ENCODE measurements around the gene TMEM120A.

Gene TMEM120A

GRCh38 chr7:75980430-75981202, 13.8 kb downstream of the TMEM120A start:
- no peak for DNase-seq

- DNase-seq: no peak
Observed at GRCh38 chr7:75979759-75980429, 14.5 kb downstream of the TMEM120A start.

GRCh38 chr7:75977743-75978142, 16.7 kb downstream of the TMEM120A start:
- no peak for DNase-seq

DNA sequence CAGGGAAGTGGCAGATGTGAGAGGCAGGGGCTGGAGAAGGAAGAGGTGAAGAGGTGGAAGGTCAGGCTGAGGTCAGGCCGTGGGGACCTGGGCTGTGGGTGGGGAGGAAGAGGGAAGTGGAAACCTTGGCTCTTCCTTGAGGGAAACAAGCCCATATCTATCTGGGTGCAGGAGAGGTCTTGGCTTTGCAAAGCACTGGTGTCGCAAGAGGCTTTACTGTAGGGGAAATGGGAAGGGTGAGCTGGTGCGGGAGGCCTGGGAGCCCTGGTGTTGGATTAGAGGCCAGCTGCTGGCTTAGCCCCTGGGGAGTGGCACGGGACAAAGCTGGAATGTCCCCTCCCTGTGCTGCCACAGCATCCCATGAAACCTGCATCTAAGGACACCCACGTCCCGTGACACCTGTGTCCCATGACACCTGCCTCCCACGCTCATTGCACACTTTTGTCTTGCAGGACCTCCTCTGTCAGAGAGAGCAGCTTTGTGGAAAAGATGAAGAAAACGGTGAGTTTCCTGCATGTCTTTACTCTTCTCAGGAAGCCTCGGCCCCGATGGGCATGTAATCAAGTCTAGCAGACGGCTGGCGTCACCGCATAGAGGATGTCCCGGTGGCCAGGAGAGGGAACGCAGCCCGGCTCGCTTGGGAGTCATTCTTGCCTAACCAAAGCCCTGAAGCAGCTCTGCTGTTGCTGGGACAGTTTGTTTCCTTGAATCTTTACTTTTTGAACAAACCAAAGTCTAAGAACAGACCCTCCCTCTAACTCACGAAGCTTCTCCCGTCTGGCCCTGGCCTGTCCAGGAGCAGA, 22.2 kb downstream of the TMEM120A start:
- DNase-seq: peak; percentile 55

GRCh38 chr7:75971309-75971960, 23.0 kb downstream of the TMEM120A start:
- DNase-seq: no peak

DNA sequence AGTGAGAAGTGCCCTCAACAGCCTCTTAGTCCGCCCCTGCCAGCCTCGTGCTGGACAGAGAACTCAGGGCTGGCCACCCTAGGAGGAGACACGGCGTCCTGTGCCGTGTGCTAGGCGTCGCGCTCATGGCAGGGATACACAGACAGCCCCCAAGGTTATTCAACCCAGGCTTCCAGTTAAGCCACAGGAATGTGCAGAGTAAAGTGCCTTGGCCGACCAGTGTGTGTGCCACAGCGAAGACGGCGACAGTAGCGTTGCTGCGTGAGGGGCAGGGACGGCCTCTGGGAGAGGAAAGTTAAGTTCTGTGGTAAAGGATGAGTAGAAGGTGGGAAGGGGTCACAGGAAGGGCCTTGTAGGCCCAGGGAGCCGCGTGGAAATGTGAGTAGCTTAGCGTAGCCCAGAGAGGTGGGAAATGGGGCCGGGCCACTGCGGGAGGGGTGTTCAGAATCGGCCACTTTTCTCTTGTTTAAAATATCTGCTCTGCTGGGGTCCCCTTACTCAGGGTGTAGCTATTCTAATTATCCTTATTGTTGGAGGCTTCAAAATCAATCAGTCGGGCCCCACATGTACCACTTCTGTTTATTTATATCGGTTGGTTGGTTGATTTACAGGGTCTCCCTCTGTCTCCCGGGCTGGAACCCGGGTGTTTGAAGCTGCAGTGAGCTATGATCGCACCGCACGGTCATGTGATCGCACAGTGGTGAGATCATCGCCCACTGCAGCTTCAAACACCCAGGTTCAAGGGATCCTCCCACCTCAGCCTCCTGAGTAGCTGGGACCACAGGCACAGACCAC, 24.5 kb downstream of the TMEM120A start:
- DNase-seq: no peak

GRCh38 chr7:75969182-75969581, 25.2 kb downstream of the TMEM120A start:
- DNase-seq: no peak

DNA sequence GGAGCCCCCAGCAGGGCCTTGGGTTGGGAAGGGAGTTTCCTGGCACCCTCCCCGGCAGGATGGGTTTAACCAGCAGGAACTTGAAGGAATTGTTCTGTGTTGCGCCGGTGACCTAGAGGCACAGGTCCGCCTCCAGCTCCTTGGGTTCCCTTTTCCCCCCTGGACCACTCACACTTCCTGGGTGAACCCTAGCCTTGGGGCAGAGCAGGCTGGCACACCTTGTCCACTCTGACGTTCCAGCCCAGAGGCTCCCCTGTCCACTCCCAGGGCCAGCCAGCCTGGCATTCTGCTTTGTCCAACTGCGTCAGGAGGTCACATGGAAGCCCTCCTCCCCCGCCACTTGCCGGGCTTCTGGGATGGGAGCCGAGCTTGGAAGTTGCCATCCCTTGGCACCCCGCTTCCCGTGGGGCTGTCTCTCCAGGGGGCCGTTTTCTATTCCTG, 25.8 kb downstream of the TMEM120A start:
- no peak for DNase-seq

DNA sequence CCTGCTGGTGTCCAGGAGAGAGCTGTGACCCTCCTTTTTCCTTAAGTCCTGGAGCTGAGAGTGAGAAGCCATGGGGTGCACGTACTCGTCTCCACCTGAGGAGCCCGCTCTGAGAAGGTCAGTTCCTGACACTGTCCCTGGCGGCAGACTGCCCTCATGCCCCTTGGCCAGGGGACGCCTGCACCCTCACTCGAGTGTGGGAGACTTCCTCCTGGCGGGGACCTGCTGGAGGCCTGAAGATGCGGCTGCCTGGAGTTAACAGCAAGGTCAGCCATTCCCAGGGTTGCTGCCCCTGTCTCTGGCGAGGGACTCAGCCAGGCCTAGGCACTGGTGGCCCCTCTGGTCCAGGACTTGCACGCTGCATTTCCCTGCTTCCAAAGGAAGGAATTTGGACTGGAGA, 26.4 kb downstream of the TMEM120A start:
- no peak for DNase-seq

- DNase-seq: no peak
Observed at GRCh38 chr7:75967487-75967997, 26.9 kb downstream of the TMEM120A start.

DNA sequence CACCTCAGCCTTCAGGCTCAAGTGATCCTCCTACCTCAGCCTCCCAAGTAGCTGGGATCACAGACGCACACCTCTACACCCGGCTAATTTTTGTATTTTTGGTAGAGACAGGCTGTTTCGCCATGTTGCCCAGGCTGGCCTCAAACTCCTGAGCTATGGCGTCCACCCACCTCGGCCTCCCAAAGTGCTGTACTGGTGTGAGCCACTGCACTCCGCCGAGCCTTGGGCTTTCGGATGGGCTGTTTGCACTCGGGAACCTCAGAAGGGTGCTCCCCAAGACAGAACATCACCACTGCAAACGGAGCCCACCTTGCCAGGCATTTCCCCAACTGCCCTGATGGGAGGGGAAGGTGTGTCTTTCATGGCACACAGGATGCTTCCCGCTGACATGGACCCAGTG, 27.3 kb downstream of the TMEM120A start:
- no peak for DNase-seq

GRCh38 chr7:75966190-75966961, 28.0 kb downstream of the TMEM120A start:
- DNase-seq: peak; percentile 97

DNA sequence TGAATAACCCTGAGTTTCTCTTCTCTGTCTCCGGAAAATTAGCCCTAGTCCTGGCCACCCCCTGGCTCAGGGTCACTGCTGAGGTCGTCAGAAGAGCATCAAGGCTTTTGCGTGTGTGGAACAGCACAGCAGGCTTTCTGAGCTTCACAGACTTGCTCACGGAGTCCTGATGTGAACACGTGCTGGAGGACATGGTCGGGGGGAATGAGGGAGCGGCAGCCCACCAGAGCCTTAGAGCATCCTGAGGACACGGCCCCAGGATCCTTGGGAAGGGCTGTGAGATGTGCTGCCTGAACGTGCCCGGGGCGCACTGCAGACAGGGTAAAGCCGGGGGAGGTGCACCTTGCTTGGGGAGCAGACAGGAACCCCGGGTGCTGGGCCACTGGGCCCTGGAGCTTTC, 28.8 kb downstream of the TMEM120A start:
- peak; percentile 64 for DNase-seq

DNA sequence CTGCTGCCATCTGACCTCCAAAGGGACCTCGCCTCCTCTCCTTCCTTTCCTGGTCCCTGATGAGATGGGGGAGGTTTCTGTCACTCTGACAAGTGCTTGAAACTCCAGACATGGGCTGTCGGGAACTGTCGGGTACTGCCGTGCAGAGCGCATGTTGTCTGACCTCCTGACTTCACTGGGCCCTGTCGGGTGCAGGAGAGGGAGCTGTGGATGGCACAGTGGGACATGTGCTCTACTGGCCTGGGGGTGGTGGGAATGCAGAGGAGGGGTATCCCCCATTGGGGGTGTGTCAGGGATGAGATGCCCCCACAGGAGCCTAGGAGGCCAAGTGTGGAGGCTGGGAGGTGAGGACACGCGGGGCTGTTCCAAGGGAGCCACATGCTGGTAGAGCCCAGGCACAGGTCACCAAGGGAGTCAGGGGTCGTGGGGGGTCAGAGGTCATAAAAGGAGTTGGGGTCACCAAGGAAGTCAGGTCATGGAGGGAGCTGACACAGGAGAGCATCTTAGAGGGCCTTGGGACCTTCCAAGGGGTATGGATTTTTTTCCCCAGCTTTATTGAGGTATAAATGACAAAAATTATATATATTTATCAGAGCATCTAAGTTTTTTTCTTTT, 30.9 kb downstream of the TMEM120A start:
- DNase-seq: no peak

DNA sequence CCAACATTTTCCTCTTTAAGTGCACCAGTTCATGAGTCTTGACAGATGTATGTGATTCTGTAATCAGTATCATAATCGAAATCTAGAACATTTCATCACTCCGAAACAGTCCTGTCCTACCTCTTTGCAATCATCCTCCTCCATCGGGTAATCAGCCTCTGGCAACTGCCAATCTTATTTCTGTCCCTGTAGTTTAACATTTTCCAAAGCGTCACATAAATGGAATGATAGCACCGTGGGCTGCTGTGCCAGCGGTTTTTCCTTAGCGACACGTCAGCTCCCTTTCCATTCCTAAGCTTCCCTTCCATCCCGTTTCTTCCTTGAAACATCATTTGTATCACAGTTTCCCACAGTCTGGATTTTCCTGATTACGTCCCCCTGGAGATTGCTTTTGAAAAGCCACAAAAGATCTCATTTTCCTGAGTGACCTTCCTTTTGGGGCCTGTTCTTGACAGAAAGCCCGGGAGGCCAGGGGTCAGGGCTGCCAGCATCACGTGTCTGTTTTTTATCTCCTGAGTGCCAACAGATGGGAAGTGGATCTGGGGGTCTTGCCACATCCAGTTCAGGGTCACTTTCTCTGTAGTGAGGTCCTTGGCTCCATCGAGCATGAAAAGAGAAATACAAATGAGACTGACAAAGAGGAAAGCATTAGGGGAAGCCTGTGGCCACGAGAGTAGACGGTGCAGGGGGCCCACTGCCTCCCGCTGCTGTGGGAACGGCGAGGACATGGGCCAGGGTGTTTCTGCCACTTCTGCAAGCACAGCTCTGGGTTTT, 31.6 kb downstream of the TMEM120A start:
- no peak for DNase-seq

DNA sequence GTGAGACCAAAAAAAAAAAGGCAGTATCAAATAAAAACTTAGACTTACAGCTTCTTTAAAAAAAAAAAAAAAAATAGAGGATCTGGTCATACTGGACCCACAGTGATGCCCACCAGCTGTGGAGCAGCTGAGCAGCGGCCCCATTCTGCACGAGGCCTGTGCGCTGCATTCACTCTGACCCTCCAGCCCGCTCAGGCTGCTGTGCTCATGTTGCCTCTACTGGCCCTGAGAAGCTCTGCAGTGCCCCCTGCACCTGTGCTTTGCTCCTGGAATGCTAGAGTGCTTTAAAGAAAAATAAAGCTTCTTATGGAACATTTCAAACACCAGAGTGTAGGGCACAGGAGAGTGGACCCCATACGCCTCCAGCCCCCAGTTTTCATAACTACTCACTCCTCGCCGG, 33.2 kb downstream of the TMEM120A start:
- no peak for DNase-seq

DNA sequence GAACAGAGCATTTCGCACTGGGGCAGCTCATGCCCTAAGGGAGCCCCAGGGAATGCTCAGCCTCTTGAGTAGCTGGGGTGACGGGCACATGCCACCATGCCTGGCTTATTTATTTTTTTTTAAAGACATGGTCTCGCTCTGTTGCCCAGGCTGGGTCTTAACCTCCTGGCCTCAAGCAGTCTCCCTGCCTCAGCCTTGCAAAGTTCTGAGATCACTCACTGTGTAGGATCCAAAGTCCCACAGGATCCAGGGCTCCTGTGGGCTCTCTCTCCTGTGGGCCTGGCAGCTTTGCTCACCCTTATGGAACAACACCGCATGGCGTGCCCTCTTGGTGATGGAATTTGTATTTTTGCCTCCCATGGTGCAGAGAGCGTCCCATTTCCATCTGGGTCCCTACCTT, 34.0 kb downstream of the TMEM120A start:
- DNase-seq: no peak

DNA sequence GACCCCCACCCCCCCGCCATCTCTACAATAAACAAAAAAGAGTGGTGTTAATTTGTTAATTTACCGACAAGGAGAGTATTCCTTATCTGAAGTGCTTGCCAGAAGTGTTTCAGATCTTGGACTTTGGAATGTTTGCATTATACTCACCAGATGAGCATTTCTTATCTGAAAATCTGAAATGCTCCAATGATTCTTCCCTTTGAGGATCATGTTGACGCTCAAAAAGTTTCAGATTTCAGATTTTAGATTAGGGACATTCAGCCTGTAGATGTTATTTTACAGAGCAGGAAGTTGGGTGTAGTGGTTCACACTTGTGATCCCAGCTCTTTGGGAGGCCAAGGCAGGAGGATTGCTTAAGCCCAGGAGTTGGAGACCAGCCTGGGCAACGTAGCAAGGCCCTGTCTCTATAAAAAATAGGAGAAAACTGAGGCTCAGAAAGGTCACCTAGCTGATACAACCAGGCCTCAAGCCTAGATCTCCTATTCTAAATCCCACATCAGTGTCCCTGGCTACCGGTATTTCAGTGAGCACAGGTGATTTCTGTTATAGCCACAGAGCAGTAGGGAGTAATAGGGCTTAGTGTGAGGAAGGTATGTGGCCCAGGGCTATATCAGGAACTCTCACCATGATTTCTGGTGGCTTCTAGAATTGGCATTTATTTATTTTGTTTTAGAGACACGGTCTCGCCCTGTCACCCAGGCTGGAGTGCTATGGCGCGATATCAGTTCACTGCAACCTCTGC, 35.4 kb downstream of the TMEM120A start:
- no peak for DNase-seq

All from DMS53 (cell line).